ENCODE data around the gene DOCK1.

Gene DOCK1

GRCh38 chr10:127318396-127318795 is 413.2 kb downstream of the DOCK1 start:
- H3K4me3 ChIP-seq (ENCODE audit: low read length), result no peak overlapping the region
- no peak for DNase-seq (ENCODE audit: low read depth)
- TF ChIP-seq, protein P1, sequence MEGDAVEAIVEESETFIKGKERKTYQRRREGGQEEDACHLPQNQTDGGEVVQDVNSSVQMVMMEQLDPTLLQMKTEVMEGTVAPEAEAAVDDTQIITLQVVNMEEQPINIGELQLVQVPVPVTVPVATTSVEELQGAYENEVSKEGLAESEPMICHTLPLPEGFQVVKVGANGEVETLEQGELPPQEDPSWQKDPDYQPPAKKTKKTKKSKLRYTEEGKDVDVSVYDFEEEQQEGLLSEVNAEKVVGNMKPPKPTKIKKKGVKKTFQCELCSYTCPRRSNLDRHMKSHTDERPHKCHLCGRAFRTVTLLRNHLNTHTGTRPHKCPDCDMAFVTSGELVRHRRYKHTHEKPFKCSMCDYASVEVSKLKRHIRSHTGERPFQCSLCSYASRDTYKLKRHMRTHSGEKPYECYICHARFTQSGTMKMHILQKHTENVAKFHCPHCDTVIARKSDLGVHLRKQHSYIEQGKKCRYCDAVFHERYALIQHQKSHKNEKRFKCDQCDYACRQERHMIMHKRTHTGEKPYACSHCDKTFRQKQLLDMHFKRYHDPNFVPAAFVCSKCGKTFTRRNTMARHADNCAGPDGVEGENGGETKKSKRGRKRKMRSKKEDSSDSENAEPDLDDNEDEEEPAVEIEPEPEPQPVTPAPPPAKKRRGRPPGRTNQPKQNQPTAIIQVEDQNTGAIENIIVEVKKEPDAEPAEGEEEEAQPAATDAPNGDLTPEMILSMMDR (conservative IDR thresholded peaks at IDR 0.05; ENCODE audit: low read depth, low read length), result no peak

- DNase-seq (ENCODE audit: low read depth), result no peak
- no peak overlapping the region for H3K4me3 ChIP-seq (ENCODE audit: low read length)
- TF ChIP-seq, protein P1 (conservative IDR thresholded peaks at IDR 0.05; ENCODE audit: low read depth, low read length), result no peak
These were observed 414.0 kb downstream of the DOCK1 start for GRCh38 chr10:127319271-127319670.

DNA sequence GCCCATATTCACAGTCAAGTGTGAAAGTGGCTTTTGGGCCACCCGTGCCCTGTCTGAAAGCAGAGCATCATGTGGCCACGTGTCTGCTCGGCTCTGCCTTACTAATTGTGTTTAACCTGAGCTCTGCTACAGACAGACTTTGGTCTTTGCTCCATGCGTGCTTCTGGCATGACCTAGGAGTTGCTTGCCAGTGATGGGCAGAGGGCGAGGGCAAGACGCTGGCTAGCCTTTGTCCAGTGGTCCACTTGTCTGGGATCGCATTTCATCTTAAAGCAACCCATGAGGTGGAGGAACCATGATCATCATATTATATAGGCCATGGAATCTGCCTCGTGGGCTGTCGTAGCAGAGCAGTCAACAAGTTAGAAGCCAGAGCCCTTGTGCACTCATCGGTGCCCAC is 414.5 kb downstream of the DOCK1 start:
- TF ChIP-seq, protein P1 (conservative IDR thresholded peaks at IDR 0.05; ENCODE audit: low read depth, low read length), result no peak
- H3K4me3 ChIP-seq (ENCODE audit: low read length), result no peak overlapping the region
- DNase-seq (ENCODE audit: low read depth), result no peak

DNA sequence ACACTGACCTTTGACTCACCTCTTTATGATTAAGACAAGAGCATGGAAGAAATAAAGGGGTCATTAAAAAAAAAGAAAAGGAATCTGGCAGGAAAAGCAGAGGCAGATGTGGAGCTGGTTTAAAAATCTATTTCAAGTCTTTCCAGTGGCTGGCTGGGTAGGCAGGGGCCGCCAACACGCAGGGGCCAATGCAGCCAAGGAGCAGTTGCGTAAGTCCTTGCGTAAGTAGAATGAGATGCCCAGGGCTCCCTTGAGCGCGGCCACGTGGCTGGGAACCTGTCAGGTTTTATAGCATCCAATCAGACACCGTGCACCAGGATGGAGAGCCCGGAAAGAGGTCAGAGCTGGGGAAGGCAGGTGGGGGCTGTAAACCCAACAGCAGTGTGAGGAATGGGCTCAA is 414.9 kb downstream of the DOCK1 start:
- no peak for DNase-seq (ENCODE audit: low read depth)
- TF ChIP-seq, protein P1 (conservative IDR thresholded peaks at IDR 0.05; ENCODE audit: low read depth, low read length), result no peak
- H3K4me3 ChIP-seq (ENCODE audit: low read length), result no peak overlapping the region

DNA sequence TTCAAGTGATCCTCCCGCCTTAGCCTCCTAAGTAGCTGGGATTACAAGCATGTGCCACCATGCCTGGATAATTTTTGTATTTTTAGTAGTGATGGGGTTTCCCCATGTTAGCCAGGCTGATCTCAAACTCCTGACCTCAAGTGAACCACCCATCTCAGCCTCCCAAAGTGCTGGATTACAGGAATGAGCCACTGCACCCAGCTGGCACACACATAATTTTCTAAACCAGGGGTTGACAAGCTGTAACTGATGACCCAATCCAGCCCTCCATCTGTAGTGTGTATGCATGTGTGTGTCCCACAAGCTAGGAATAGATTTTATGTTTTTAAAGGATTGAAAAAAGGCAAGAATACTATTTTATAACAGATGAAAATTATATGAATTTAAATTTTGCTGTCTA is 417.1 kb downstream of the DOCK1 start:
- DNase-seq (ENCODE audit: low read depth), result no peak
- TF ChIP-seq, protein P1 (conservative IDR thresholded peaks at IDR 0.05; ENCODE audit: low read depth, low read length), result no peak
- H3K4me3 ChIP-seq (ENCODE audit: low read length), result no peak overlapping the region

DNA sequence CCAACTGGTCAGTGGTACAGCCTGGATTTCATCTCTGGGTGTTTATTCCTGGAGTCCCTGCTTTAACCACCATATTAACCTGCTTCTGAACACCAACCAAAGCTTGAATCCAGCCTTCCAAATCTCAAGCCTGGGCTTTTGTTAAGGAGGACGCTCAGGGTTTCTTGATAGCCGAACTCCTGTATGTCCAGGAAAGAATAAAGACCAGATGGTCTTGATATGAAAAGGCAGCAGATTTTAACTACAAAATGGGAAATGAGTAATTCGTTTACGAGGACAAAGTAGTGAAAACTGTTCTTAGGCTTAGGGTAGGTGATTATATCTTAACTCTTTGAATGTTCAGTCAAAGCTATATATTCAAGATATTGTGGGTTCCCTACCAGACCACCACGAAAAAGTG is 420.3 kb downstream of the DOCK1 start:
- no peak overlapping the region for H3K4me3 ChIP-seq (ENCODE audit: low read length)
- TF ChIP-seq, protein P1 (conservative IDR thresholded peaks at IDR 0.05; ENCODE audit: low read depth, low read length), result no peak
- DNase-seq (ENCODE audit: low read depth), result no peak

DNA sequence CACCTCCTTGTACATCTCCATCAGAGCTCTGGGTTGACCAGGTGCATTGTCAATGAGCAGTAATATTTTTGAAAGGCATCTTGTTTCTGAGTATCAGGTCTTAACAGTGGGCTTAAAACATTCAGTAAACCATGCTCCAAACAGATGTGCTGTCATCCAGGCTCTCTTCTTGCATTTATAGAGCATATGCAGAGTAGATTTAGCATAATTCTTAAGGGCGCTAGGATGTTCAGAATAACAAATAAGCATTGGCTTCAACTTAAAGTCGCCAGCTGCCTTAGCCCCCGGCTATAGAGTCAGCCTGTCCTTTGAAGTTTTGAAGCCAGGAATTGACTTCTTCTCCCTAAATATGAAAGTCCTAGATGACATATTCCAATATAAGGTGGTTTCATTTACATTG is 421.7 kb downstream of the DOCK1 start:
- H3K4me3 ChIP-seq (ENCODE audit: low read length), result no peak overlapping the region
- TF ChIP-seq, protein P1 (conservative IDR thresholded peaks at IDR 0.05; ENCODE audit: low read depth, low read length), result no peak
- DNase-seq (ENCODE audit: low read depth), result no peak

Data from retinal pigment epithelial cell (primary cell).